ENCODE measurements around the gene NR2C1.

DNA sequence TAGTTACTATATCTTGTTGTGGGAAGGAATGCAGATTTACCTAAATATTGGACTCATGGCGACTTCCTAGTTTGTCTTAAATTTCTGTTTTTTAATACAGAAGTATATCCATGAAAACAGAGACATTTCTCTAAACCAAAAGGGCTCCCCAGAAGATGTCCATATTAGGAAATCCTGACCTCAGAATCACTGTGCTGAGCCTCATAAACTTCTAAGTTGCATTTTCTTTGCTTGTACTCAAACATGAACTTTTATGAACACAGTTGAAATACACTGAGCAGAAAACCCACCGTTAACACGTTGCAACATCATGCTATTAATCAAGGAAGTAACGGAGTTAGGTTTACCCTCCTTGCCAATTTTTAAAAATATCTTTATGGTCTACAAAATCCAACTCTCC, 42.9 kb upstream of the NR2C1 start:
- no peak for TF ChIP-seq POLR2AphosphoS5 (IDR thresholded peaks at IDR 0.05; ENCODE audit: low read depth, low read length)
- TF ChIP-seq TAF1 (IDR thresholded peaks at IDR 0.05; ENCODE audit: borderline replicate concordance, insufficient read depth, low read length), result no peak
- TF ChIP-seq SIN3A (IDR thresholded peaks at IDR 0.05; ENCODE audit: borderline replicate concordance, insufficient read depth, low read length), result no peak
- TF ChIP-seq REST (IDR thresholded peaks at IDR 0.05; ENCODE audit: insufficient read depth in 1 of 2, low read depth in 2 of 2, low read length in 2 of 2), result no peak
- TF ChIP-seq FOXP2 (optimal IDR thresholded peaks at IDR 0.05; ENCODE audit: borderline replicate concordance, extremely low read depth, extremely low read length, insufficient read depth), result no peak

Data from PFSK-1 (cell line).